Measurements from ENCODE around the gene SKIC2. TPM values are rescaled to one million over a fixed set of nuclear protein-coding genes. Genes with fewer than 3 reads are reported as not detected.

SKIC2 gene
- total RNA-seq, 2 donors from 2014 or later: 91.8 to 115 TPM

DNA sequence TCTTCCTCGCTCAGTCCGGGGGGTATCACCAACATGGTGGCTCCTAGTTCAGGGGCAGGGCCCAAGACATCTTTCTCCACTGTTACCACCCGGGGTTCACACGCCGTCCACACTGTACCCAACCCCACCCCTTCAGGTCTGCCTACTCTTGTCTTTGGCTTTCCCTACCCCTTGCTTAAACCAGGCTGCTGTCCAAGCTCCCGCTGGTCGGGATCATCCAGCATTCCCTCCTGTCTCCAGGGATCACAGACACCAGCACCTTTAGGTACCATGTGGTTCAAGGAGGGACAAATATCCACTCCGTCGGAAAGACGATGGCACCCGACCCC lies 599 bp upstream of the SKIC2 start:
- no peak for ATAC-seq

DNA sequence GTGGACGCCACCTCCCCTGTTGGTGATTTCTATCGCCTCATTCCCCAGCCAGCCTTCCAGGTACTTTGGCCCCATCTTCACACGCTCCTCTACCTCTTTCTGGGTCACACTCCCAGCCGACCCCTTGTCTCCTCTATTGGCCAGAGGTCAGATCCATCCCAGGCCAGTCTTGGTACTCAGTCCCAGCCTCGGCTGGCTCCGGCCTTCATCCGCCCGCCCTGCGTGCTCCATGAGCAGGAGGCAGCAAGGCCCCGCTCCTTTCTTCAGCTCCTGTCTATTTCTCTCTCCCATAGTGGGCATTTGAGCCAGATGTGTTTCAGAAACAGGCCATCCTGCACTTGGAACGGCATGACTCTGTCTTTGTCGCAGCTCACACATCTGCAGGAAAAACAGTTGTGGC lies 2.6 kb downstream of the SKIC2 start:
- Mint-ChIP-seq H3K9me3 (no peaks in the 10 kb centered on the region), H3K36me3 (peaks cover 16 to 43% of the 10 kb centered on the region in 2 donors), H3K27ac (peak overlapping the region; percentile 63 to 66)
- ATAC-seq (no peak), DNase-seq (ENCODE audit: low spot score in 2 of 2) (no peak)

More for the DNA sequence above, 599 bp upstream of the SKIC2 start:
- Mint-ChIP-seq H3K36me3 (peaks cover 21 to 48% of the 10 kb centered on the region in 2 donors), H3K9me3 (no peaks in the 10 kb centered on the region), H3K27ac (peak overlapping the region; percentile 95 to 96)
- DNase-seq (ENCODE audit: low spot score in 2 of 2): no peak

DNA sequence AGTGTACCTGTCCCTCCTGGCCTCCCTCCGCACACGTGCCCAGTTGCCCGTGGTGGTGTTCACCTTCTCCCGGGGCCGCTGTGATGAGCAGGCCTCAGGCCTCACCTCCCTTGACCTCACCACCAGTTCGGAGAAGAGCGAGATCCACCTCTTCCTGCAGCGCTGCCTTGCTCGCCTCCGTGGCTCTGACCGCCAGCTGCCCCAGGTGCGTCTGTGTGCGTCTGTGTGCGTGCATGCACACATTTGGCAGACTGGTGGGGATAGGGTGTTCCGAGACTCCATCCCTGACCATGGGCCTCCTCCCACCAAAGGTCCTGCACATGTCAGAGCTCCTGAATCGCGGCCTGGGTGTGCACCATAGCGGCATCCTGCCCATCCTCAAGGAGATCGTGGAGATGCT lies 4.9 kb downstream of the SKIC2 start:
- no peak for ATAC-seq
- no peaks in the 10 kb centered on the region for H3K9me3 Mint-ChIP-seq
- no peak for DNase-seq (ENCODE audit: low spot score in 2 of 2)
- peak overlapping the region; percentile 29 to 84 for H3K27ac Mint-ChIP-seq
- peaks cover 10 to 34% of the 10 kb centered on the region in 2 donors for H3K36me3 Mint-ChIP-seq

DNA sequence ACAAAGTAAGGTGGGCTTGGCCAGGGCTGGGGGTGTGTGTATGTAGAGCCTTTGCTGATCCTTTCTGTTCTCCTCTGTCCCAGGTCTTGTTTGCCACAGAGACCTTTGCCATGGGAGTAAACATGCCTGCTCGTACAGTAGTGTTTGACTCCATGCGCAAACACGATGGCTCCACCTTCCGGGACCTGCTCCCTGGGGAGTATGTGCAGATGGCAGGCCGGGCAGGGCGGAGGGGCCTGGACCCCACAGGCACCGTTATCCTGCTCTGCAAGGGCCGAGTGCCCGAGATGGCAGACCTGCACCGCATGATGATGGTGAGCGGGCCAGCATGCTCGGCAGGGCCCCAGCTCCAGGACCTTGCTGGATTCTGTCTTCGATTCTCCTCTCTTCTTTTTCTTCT lies 6.7 kb downstream of the SKIC2 start:
- ATAC-seq: no peak
- no peak for DNase-seq (ENCODE audit: low spot score in 2 of 2)
- peak overlapping the region in 1 of 2 donors; percentile 44 for H3K27ac Mint-ChIP-seq
- H3K36me3 Mint-ChIP-seq: peaks cover 10 to 17% of the 10 kb centered on the region in 2 donors
- no peaks in the 10 kb centered on the region for H3K9me3 Mint-ChIP-seq

DNA sequence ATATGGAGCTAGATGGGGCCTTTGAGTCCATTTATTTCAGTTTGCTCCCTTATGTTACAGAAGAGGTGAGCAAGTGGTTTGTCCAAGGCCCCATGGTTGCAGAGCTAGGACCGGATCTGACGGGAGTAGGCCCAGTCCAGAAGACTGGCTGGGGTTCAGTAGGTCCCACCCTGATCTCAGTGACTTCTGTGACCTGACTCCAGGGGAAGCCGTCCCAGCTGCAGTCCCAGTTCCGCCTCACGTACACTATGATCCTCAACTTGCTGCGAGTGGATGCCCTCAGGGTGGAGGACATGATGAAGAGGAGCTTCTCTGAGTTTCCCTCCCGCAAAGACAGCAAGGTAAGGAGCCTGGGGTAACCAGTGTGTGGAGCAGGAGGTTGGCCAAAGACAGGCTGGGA lies 7.5 kb downstream of the SKIC2 start:
- Mint-ChIP-seq H3K9me3 (no peaks in the 10 kb centered on the region), H3K27ac (peak overlapping the region in 1 of 2 donors; percentile 75), H3K36me3 (peaks cover 8 to 11% of the 10 kb centered on the region in 2 donors)
- no peak for DNase-seq (ENCODE audit: low spot score in 2 of 2)
- ATAC-seq: no peak

DNA sequence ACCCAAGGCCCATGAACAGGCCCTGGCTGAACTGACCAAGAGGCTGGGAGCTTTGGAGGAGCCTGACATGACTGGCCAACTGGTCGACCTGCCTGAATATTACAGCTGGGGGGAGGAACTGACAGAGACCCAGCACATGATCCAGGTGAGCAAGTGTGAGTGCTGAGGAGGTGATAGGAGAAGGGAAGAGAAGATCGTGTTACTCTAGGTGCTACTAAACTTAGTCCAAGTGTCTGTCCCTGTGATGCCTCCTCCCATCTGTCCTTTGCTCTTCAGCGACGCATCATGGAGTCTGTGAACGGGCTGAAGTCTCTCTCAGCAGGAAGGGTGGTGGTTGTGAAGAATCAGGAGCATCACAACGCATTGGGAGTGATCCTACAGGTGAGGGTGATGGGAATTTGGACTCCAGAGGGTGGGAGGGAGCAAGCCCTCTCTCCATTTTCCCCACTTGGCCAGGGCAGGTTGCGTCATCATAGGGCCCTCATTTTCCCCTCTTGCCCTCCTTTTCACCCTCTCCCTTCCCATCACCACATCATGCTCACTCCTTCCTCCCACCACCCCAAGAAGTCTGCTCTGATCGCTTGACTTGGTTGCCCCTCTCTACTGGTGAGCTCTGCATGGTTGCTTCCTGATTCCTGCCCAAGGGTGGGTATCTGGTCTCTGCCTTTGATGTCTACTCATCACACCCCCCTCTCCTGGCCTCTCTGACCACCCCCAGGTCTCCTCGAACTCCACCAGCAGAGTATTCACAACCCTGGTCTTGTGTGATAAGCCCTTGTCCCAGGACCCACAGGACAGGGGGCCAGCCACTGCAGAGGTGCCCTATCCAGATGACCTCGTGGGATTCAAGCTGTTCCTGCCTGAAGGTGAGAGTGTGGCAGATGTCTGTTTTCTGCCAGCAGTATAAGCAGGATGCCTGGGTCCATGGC lies 8.3 kb downstream of the SKIC2 start:
- ATAC-seq: no peak
- Mint-ChIP-seq H3K36me3 (peaks cover 3 to 5% of the 10 kb centered on the region in 2 donors), H3K27ac (peak overlapping the region; percentile 78 to 88)

DNA sequence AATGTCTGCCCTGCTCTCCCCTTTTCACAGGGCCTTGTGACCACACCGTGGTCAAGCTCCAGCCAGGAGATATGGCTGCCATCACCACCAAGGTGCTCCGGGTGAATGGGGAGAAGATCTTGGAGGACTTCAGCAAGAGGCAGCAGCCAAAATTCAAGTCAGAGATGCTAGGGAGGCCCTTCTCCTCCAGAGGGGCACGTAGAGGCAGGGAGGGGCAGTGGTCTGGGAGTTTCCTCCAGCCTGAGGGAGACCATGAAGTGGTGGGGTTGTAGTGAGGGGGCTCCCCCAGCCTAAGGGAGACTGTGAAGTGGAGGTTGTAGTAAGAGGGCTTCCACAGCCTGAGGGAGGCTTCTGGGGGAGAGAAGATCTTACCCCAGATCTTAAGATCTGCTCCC lies 8.9 kb downstream of the SKIC2 start:
- ATAC-seq (no peak), DNase-seq (ENCODE audit: low spot score in 2 of 2) (no peak)
- peaks cover 6 to 10% of the 10 kb centered on the region in 2 donors for H3K36me3 Mint-ChIP-seq
- H3K27ac Mint-ChIP-seq: peak overlapping the region; percentile 78 to 88
- no peaks in the 10 kb centered on the region for H3K9me3 Mint-ChIP-seq

More for the DNA sequence above, 8.3 kb downstream of the SKIC2 start:
- no peak for DNase-seq (ENCODE audit: low spot score in 2 of 2)
- no peaks in the 10 kb centered on the region for H3K9me3 Mint-ChIP-seq

DNA sequence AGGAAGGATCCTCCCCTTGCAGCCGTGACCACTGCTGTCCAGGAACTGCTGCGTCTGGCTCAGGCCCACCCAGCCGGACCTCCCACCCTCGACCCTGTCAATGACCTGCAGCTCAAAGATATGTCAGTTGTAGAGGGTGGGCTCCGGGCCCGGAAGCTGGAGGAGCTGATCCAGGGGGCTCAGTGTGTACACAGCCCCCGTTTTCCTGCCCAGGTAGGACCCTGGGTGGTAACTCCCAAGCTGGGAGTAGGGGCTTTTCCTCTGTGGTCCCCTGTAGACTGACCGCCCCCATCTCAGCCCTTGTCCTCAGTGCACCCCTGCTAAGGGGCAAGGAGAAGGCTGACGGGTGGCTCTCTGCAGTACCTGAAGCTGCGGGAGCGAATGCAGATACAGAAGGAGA lies 9.4 kb downstream of the SKIC2 start:
- peaks cover 7 to 10% of the 10 kb centered on the region in 2 donors for H3K36me3 Mint-ChIP-seq
- H3K27ac Mint-ChIP-seq: no peak overlapping the region
- DNase-seq (ENCODE audit: low spot score in 2 of 2) (no peak), ATAC-seq (no peak)
- H3K9me3 Mint-ChIP-seq: no peaks in the 10 kb centered on the region

DNA sequence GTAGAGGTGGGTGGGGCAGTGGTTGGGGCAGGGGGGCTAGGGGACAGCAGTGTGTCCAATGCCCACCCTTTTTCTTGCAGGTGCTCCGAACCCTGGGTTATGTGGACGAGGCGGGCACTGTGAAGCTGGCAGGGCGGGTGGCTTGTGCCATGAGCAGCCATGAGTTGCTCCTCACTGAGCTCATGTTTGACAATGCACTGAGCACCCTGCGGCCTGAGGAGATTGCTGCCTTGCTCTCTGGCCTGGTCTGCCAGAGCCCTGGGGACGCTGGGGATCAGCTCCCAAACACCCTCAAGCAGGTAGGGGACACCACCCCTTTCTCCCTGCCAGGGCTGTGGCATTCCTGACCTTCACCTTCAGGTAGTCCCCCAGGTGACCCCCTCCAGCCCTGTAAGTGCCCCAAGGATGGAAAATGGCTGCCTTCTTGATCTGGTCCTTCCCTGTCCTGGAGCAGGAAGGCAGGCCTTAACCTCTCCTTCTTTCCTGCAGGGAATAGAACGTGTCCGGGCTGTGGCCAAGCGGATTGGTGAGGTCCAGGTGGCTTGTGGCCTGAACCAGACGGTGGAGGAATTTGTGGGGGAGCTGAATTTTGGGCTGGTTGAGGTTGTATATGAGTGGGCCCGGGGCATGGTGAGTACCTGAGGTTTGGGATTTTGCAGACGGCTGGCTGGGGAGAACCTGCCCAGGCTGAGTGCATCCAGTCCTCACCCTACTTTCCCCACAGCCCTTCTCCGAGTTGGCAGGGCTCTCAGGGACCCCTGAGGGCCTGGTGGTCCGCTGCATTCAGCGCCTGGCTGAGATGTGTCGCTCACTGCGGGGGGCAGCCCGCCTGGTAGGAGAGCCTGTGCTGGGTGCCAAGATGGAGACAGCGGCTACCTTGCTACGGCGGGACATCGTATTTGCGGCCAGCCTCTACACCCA lies 10.1 kb downstream of the SKIC2 start:
- DNase-seq (ENCODE audit: low spot score in 2 of 2): no peak
- no peak for ATAC-seq
- Mint-ChIP-seq H3K27ac (peak overlapping the region in 1 of 2 donors; percentile 100), H3K9me3 (no peaks in the 10 kb centered on the region), H3K36me3 (peaks cover 7% of the 10 kb centered on the region in 2 donors)

DNA sequence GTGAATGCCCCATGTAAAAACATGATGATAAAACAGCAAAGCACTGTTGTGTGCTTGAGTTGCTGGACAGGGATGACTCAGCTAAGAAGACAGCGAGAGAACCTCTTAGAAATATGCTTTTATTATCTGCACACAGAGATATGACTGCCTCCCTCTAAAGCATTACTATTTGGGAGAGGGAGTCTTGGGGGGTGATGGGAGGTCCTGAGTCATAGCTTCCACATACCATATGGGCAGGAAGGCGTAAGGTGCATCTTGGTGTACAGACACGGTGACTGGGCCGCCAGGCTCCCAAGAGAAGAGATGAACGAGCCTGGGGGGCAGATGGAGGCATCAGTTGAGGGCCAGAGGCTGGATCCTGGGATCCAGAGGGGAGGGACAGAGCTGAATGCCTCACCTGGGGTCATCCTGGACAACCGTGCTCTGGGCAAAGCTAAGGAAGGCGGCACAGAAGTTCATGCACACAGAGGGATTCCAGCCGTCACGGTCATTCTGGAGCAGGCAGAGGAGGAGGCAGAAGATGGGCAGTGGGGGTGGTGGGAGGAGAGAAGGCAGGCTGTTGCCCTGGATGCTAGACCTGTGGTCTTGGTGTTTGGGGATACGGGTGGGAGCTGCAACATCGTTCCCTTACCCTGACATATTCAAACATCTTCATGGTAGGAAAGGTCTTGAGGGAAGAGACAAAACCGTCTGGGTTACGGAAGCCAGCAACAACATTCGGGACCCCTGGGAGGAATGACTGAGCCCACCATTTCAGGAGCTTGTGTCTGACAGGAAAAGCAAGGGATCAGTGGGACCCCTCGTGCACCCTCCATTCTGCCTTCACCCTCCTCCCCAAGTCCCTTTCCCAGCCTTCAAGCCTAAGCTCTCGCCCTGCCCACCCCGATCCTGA lies 11.0 kb downstream of the SKIC2 start:
- H3K27ac Mint-ChIP-seq: peak overlapping the region; percentile 84 to 100
- DNase-seq (ENCODE audit: low spot score in 2 of 2): no peak
- peaks cover 5 to 7% of the 10 kb centered on the region in 2 donors for H3K36me3 Mint-ChIP-seq
- ATAC-seq: no peak
- no peaks in the 10 kb centered on the region for H3K9me3 Mint-ChIP-seq

DNA sequence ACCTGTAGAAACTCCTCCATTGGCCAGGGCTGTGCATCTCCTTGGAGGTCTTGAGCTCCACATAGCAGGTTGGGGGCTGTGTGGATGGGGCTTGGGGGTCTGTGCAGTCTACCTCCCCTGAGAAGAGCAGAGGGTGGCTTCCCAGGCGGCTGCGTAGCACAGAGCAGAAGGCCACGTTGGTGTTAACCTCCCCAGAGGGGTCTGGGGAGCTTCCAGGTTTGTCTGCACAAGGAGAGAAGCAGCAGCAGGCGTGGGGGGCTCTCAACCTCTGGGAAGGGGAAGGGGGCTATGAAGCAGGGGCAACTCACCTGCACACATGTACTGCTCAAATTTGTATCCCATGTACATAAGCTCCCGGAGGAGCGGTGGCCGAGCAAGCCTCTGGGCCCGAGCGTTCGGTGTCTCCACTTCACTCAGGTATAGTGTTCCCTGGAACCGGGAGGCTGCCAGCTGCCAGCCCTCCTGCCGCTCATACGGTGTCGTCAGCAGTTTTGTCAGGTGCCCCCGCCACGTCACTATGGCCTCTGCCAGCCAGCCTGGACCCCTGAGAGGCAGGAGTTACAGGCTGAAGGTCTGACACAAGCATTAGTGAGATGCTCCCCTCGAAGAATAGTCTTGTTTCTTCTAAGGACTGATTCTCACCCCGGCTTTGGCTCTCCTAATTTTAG lies 11.8 kb downstream of the SKIC2 start:
- Mint-ChIP-seq H3K27ac (peak overlapping the region; percentile 100), H3K36me3 (peaks cover 5 to 7% of the 10 kb centered on the region in 2 donors), H3K9me3 (no peaks in the 10 kb centered on the region)
- ATAC-seq: no peak
- DNase-seq (ENCODE audit: low spot score in 2 of 2): no peak

DNA sequence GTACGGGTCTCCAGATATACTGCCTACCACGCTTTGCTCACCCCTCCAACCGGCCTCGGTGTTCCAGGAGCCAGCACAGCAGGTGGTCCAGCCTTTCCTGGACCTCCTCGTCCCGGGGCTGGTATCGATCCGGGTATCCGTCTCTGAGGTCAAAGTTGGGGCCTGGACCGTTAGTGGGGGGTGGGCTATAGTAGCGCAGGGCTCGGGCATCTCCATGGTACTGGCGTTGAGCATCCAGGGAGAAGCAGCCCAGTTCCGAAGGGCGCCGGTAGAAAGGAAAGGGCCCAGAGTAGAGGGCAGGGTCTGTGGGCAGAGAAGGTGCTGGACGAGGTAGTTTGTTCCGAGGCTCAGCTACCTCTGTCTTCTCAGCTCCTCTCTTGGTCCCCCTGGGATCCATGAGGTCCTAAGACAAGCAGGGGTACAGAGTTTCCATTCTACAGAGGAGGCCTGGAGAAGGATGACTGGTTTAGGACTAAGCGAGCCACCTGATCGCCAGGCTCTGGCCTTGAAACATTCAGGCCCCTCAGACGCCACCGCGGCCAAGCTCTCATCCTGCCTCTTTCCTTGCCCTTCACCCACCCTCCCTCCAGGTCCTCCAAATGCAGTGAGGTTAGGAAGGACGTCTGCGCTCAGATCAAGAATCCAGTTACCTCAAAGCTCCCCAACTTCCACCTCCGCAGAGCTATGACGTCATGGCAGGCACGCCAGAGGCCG lies 12.5 kb downstream of the SKIC2 start:
- no peak for DNase-seq (ENCODE audit: low spot score in 2 of 2)
- Mint-ChIP-seq H3K9me3 (no peaks in the 10 kb centered on the region), H3K27ac (peak overlapping the region; percentile 100), H3K36me3 (peaks cover 5 to 7% of the 10 kb centered on the region in 2 donors)
- no peak for ATAC-seq

DNA sequence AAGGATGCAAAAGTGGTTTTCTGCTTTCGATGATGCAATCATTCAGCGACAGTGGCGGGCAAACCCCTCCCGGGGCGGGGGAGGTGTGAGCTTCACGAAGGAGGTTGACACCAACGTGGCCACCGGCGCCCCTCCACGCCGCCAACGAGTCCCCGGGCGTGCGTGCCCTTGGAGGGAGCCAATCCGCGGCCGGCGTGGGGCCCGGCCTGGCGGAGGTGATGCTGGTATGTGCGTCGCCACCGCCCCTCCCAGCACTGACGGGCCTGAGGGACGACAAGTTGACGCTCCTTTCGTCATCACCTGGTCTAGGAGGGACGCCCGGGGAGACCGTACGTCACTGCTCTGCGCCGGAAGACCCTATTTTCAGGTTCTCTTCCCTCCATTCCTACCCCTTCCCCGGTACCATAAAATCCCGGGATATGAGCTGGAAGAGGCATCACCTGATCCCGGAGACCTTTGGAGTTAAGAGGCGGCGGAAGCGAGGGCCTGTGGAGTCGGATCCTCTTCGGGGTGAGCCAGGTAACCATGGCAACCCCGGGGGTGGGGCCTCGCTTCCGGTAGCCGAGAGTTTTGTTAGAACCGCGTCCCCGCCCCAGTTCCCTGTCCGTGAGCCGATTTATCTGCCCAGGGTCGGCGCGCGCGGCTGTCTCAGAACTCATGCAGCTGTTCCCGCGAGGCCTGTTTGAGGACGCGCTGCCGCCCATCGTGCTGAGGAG lies 13.2 kb downstream of the SKIC2 start, which contains the start of gene DXO:
Gene DXO (minus strand): TSS at position 146 of the 716 bp plus-strand sequence. CDS start 463 bp downstream, outside the sequence.
- DNase-seq (ENCODE audit: low spot score in 2 of 2) (peak; percentile 95 to 98), ATAC-seq (peak; percentile 93 to 95)
- H3K9me3 Mint-ChIP-seq: no peaks in the 10 kb centered on the region
- peaks cover 5 to 7% of the 10 kb centered on the region in 2 donors for H3K36me3 Mint-ChIP-seq
- H3K27ac Mint-ChIP-seq: peak within 1 kb of the TSS; percentile 100

DNA sequence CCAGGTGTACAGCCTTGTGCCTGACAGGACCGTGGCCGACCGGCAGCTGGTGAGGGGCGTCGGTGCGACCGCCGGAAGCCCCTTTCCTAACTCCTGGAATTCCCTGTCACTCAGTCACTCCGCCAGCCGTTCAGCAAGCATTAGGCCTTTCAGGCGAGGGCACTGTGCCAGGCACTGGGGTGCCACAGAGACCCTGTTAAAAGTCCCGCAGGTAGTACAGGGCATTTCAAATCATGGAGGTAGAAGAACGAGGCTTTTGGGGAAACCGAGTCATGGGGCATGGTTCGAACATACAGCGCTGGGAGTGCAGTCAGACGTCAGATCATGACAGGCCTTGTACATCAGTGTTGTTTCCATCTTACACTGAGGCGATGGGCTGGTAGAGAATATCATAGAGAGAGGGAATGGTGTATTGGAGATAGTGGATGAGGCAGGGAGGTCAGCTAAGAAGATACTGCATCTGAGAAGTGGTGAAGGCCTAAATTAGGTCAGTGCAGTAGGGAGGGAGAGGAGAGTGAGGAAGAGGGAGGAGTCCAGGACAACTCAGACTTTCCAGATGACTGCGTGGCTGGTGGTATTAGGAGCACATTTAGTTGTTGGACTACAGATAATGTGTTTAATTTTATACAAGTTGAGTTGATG lies 13.9 kb downstream of the SKIC2 start:
- DNase-seq (ENCODE audit: low spot score in 2 of 2) (no peak), ATAC-seq (peak in 1 of 2 donors; percentile 11)
- Mint-ChIP-seq H3K9me3 (no peaks in the 10 kb centered on the region), H3K36me3 (peaks cover 5 to 7% of the 10 kb centered on the region in 2 donors), H3K27ac (peak overlapping the region; percentile 100)

Measured in activated naive CD4-positive, alpha-beta T cell treated with anti-CD3 and anti-CD28 coated beads, Interleukin-2, amount 50 U/mL, for 72 hours (primary cell).